ENCODE measurements around the gene SHKBP1. TPM values are rescaled to one million over a fixed set of nuclear protein-coding genes. Genes with fewer than 3 reads are reported as not detected.

The SHKBP1 gene
- total RNA-seq, 1 donor from 2014 or later, result 29.2 TPM

DNA sequence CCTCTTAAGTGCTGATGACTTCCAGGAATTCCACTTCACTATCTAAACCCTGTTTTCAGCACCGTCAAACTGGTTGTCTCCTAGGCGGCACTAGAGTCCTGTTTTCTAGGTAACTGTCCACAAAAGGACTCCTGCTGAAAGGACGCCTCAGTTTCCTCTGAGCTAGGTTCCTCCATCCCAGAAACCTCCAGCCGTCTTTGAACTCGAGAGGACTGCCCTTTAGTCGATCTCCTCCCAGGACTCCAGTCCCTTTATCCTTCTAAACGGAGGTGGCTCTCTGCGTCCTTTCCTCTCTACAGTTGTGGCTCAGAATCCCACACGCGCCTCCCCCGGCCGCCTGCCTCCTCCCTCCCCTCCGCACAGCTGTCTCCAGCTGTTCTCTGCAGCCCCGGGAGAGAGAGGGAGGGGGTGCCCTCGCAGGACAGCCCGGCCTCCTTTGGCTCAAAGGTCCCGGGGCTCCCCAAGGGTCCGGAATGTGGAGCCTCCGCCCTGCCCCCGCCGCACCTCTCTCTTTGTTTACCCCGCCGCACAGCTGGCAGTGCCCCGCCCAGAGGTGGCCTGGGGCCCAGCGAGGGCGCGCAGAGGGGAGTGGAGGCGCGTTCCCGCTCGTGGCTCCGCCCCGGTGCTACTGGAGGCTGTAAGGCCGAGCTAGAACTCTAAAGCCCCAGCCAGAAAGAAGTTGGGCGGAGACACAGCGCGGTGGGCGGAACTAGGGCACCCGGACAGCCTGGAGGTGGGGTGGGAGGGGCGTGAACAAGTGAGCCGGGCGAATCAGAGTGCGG, 26.9 kb downstream of the SHKBP1 start:
- H3K27me3 ChIP-seq (ENCODE audit: control insufficient read depth, insufficient read depth, low read length), result no peaks in the 10 kb centered on the region
- no peaks in the 10 kb centered on the region for H3K36me3 ChIP-seq (ENCODE audit: control insufficient read depth, insufficient read depth, low read length)
- TF ChIP-seq, protein P1, sequence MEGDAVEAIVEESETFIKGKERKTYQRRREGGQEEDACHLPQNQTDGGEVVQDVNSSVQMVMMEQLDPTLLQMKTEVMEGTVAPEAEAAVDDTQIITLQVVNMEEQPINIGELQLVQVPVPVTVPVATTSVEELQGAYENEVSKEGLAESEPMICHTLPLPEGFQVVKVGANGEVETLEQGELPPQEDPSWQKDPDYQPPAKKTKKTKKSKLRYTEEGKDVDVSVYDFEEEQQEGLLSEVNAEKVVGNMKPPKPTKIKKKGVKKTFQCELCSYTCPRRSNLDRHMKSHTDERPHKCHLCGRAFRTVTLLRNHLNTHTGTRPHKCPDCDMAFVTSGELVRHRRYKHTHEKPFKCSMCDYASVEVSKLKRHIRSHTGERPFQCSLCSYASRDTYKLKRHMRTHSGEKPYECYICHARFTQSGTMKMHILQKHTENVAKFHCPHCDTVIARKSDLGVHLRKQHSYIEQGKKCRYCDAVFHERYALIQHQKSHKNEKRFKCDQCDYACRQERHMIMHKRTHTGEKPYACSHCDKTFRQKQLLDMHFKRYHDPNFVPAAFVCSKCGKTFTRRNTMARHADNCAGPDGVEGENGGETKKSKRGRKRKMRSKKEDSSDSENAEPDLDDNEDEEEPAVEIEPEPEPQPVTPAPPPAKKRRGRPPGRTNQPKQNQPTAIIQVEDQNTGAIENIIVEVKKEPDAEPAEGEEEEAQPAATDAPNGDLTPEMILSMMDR (IDR thresholded peaks at IDR 0.05; ENCODE audit: insufficient read depth, low read length, severe bottlenecking), result no peak
- FAIRE-seq (no peak), DNase-seq (ENCODE audit: low read depth) (peak; percentile 97)
- H3K4me3 ChIP-seq (ENCODE audit: low read depth, low read length), result peak overlapping the region; percentile 40

DNA sequence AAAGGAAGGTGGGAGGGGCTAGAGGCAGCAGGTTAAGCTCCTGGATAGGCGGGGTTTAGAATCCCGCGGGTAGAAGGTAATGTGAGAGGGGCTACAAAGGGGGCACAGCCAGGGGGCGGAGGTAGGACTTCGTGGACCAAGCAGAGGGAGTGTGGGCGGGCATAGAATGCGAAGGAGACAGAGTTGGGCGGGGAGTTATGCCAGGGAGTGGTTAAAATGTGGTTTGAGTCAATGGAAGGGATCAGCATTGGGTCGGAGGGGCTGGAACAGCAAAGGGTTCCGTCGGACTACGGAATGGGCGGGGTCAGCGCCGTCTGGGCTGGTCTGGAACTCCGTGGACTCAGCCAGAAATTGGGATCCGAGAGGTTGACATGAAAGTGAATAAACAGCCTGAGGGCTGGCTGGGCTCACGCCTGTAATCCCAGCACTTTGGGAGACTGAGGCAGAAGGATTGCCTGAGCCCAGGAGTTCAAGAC, 27.5 kb downstream of the SHKBP1 start:
- Histone ChIP-seq H3K27me3 (ENCODE audit: control insufficient read depth, insufficient read depth, low read length) (no peaks in the 10 kb centered on the region), H3K4me3 (ENCODE audit: low read depth, low read length) (peak overlapping the region; percentile 20), H3K36me3 (ENCODE audit: control insufficient read depth, insufficient read depth, low read length) (no peaks in the 10 kb centered on the region)
- TF ChIP-seq, protein P1 (IDR thresholded peaks at IDR 0.05; ENCODE audit: insufficient read depth, low read length, severe bottlenecking), result no peak
- FAIRE-seq, result no peak
- no peak for DNase-seq (ENCODE audit: low read depth)

DNA sequence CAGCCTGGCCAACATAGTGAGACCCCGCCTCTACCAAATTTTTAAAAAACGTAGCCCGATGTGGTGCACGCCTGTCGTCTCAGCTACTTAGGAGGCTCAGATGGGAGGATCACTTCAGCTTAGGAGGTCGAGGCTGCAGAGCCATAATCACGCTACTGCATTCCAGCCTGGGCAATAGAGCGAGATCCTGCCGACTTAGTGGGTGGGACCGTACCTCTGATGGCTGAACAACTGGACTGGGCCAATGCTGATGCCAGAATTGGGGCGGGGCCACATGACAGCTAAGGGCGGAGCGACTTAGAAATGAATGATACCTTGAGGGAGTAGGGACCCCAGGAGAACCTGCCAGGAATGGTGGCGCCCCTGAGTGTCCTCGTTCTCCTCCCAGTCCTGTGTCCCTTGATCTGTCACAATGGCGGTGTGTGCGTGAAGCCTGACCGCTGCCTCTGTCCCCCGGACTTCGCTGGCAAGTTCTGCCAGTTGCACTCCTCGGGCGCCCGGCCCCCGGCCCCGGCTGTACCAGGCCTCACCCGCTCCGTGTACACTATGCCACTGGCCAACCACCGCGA, 28.1 kb downstream of the SHKBP1 start:
- DNase-seq (ENCODE audit: low read depth) (peak; percentile 46), FAIRE-seq (no peak)
- Histone ChIP-seq H3K27me3 (ENCODE audit: control insufficient read depth, insufficient read depth, low read length) (no peaks in the 10 kb centered on the region), H3K36me3 (ENCODE audit: control insufficient read depth, insufficient read depth, low read length) (no peaks in the 10 kb centered on the region), H3K4me3 (ENCODE audit: low read depth, low read length) (peak overlapping the region; percentile 43)
- TF ChIP-seq, protein P1 (IDR thresholded peaks at IDR 0.05; ENCODE audit: insufficient read depth, low read length, severe bottlenecking), result no peak

DNA sequence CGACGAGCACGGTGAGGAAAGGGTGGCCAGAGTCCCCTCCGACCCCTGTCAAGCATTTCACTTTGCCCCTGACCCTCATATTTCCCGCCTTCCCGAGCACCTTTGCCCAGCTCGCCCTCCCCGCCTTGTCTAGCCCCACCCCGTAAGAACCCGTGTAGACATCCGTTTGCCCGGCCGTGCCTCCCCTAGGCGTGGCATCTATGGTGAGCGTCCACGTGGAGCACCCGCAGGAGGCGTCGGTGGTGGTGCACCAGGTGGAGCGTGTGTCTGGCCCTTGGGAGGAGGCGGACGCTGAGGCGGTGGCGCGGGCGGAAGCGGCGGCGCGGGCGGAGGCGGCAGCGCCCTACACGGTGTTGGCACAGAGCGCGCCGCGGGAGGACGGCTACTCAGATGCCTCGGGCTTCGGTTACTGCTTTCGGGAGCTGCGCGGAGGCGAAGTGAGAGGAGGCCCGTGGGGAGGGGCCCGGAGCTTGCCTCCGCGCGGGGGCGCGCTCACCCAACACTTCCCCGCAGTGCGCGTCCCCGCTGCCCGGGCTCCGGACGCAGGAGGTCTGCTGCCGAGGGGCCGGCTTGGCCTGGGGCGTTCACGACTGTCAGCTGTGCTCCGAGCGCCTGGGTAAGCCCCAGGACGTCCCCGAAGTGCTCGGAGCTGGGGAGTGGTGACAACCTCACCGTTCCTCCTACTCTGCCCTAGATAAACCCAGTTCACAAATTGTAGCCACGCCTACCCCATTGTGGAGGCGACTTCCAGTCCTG, 28.7 kb downstream of the SHKBP1 start:
- peak overlapping the region; percentile 43 for H3K4me3 ChIP-seq (ENCODE audit: low read depth, low read length)
- H3K27me3 ChIP-seq (ENCODE audit: control insufficient read depth, insufficient read depth, low read length), result no peaks in the 10 kb centered on the region
- DNase-seq (ENCODE audit: low read depth), result peak; percentile 88
- no peak for FAIRE-seq
- H3K36me3 ChIP-seq (ENCODE audit: control insufficient read depth, insufficient read depth, low read length), result no peaks in the 10 kb centered on the region
- TF ChIP-seq, protein P1 (IDR thresholded peaks at IDR 0.05; ENCODE audit: insufficient read depth, low read length, severe bottlenecking), result peak; percentile 48

DNA sequence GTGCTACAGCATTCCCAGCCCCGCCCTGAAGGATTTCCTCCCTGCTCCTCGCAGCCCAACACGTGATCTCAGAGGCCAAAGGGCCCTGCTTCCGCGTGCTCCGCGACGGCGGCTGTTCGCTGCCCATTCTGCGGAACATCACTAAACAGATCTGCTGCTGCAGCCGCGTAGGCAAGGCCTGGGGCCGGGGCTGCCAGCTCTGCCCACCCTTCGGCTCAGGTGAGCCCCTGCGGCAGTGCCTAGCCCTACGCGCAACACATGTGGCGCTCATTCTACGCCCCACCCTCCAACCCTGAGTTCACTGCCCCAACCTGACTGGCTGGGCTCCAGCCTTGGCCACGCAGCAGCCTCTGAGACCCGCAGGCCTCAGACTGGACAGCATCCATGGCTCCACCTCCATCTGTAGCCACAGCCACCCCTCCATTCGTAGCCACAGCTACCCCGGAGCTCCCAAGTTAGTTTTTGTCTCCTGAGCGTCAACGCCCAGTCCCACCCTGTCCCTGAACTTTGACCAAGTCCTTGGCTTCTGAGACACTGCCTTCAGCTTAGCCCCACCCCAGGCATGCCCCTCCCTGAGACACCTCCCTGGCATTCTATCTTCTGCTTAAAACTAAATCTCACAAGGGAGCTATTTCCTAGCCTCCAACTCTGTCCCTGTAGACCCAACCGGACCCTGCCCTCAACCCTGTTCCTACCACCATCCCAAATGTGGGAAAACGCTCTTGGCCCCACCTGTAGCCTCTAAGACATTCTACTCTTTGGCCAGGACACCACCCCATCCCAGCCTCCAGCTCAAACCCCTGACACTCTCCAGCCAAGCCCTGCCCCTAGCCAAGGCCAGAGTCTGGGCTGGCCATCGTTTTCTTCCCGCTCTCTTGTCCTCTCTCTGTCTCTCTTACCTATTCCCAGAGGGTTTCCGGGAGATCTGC, 30.9 kb downstream of the SHKBP1 start:
- peaks cover 3% of the 10 kb centered on the region for H3K36me3 ChIP-seq (ENCODE audit: control insufficient read depth, insufficient read depth, low read length)
- no peak overlapping the region for H3K4me3 ChIP-seq (ENCODE audit: low read depth, low read length)
- TF ChIP-seq, protein P1 (IDR thresholded peaks at IDR 0.05; ENCODE audit: insufficient read depth, low read length, severe bottlenecking), result no peak
- no peak for DNase-seq (ENCODE audit: low read depth)
- H3K27me3 ChIP-seq (ENCODE audit: control insufficient read depth, insufficient read depth, low read length), result no peaks in the 10 kb centered on the region
- no peak for FAIRE-seq

Measured in bronchial epithelial cell (primary cell).